ENCODE data around the gene C16orf92. TPM values are rescaled to one million over a fixed set of nuclear protein-coding genes. Genes with fewer than 3 reads are reported as not detected.
"Not testable (repeated sequence)": the region's sequence is repeated elsewhere in the genome, so short reads cannot be mapped to it uniquely, and the experiment has no call there.

Gene C16orf92
- total and polyA plus RNA-seq, 12 donors = not detected

DNA sequence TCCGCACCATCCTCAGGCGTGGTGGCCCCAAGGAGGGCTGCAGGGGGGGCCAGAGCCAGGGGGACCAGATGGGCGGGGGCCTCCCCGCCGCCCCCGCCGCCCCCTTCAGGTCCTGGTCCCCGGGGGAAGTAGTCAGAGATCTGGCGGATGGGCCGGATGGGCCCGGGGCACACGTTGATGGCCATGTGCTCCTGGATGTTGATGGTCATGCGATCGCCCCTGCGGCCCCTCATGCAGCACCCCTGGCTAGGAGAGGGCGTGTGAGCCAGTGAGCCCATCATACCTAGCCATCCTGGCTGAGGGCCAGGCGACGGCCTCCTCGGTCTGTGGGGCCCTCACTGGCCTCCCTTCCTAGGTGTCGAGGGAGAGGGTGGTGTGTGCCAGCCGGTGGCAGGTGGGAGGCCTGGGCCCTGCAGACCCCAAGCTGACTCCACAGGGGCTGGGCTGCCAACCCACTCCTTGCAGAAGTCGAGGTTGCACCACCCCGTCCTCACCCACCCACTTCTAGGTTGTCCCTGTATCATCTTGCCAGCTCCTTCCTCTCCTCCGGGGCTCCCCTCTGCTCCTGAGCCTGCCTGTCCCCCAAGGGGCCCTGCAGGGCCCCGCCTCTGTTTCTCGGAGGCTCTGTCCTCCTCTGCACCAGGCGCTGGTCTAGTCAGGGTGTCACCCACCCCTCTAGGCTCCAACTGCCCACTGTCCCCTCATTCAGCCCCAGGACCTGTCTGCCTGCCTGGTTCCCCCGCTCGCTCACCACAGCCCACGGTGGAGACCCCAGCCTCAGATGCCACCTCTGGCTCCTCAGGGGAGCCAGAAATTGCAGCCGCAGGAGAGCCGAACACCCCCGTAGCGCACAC is 12.8 kb upstream of the C16orf92 start:
- Histone ChIP-seq H3K9me3 (no peaks in the 10 kb centered on the region), H3K36me3 (peaks cover 0 to 6% (median 0%) of the 10 kb centered on the region in 9 donors), H3K27me3 (peaks cover 19 to 52% (median 46%) of the 10 kb centered on the region in 7 donors), H3K27ac (no peak overlapping the region), H3K4me1 (peaks cover 3 to 30% (median 18%) of the 10 kb centered on the region in 9 donors), H3K4me3 (peak overlapping the region in 8 of 10 donors; percentile 33 to 54 (median 44))
- TF ChIP-seq, protein P1, sequence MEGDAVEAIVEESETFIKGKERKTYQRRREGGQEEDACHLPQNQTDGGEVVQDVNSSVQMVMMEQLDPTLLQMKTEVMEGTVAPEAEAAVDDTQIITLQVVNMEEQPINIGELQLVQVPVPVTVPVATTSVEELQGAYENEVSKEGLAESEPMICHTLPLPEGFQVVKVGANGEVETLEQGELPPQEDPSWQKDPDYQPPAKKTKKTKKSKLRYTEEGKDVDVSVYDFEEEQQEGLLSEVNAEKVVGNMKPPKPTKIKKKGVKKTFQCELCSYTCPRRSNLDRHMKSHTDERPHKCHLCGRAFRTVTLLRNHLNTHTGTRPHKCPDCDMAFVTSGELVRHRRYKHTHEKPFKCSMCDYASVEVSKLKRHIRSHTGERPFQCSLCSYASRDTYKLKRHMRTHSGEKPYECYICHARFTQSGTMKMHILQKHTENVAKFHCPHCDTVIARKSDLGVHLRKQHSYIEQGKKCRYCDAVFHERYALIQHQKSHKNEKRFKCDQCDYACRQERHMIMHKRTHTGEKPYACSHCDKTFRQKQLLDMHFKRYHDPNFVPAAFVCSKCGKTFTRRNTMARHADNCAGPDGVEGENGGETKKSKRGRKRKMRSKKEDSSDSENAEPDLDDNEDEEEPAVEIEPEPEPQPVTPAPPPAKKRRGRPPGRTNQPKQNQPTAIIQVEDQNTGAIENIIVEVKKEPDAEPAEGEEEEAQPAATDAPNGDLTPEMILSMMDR (IDR thresholded peaks at IDR 0.05) = no peak
- ATAC-seq (no peak), DNase-seq (no peak)
- intact Hi-C loops (cut with DNase I) = loop anchor here in 6 of 10 donors (5.0 to 10.0 kb wide), 7 partner anchors 75 to 315 kb away; partner anchors contain the start of genes KCTD13 (in 4 of the 6) and CDIPT (in 2 of the 6)
- 16 to 18% methylated on average over 34 of the region's 34 CpGs for WGBS, 2 donors

DNA sequence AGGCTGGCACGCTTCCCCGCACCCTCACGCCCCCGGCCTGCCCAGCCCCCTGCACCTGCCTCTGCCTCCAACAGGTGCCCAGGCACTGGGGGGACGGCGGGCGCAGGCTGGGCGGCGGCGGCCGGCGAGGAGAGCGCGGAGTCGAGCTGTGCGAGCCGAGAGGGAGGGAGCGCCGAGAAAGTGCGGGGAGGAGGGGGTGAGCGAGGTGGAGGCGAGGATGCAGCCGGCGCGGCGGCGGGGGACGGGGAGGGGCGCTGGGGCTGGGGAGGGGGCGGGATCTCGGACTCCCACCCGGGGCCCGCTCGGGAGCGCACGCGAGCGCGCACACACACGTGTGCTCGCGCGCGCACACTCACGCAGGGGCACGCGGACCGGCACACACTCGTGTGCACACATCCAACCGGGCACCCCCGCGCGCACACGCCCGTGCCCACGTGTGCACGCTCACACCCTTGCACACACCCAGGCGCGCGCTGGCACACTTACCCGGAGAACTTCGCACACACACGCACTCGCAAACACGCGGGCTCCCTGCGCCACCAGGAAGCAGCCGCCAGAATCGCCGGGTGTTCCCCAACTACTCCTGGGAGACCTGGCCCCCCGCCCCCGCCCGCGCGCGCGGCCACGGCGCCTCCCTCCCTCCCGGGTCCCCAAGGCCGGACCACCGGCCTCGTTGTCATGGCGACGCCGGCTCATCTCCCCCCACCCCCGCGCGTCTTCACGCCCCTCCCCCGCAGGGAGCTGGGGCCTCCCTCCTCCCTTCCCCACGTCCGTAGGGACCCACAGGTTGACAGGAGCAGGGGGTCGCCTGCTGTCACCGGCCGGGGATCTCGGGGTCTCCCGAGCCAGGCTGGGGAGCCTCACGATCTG is 11.9 kb upstream of the C16orf92 start, which contains the start of gene DOC2A:
Gene DOC2A, minus strand, starts transcription at position 184 of the 870 bp plus-strand sequence. CDS start 805 bp downstream, outside the sequence.
- DNase-seq (no peak), ATAC-seq (no peak)
- TF ChIP-seq, protein P1 (IDR thresholded peaks at IDR 0.05) = no peak
- H3K4me3 ChIP-seq = peak within 1 kb of the TSS in 9 of 10 donors; percentile 23 to 54 (median 43)
- peaks cover 3 to 24% (median 18%) of the 10 kb centered on the region in 9 donors for H3K4me1 ChIP-seq
- H3K27ac ChIP-seq = no peak within 1 kb of the TSS
- no peaks in the 10 kb centered on the region for H3K9me3 ChIP-seq
- H3K27me3 ChIP-seq = peaks cover 19 to 52% (median 46%) of the 10 kb centered on the region in 7 donors
- intact Hi-C loops (cut with DNase I) = loop anchor here in 2 of 10 donors (10.0 kb wide), 2 partner anchors 76 to 316 kb away; no protein-coding TSS in a partner anchor
- WGBS, 2 donors = 1% methylated on average over 45 to 99 of the region's 99 CpGs
- H3K36me3 ChIP-seq = peaks cover 0 to 4% (median 0%) of the 10 kb centered on the region in 9 donors

DNA sequence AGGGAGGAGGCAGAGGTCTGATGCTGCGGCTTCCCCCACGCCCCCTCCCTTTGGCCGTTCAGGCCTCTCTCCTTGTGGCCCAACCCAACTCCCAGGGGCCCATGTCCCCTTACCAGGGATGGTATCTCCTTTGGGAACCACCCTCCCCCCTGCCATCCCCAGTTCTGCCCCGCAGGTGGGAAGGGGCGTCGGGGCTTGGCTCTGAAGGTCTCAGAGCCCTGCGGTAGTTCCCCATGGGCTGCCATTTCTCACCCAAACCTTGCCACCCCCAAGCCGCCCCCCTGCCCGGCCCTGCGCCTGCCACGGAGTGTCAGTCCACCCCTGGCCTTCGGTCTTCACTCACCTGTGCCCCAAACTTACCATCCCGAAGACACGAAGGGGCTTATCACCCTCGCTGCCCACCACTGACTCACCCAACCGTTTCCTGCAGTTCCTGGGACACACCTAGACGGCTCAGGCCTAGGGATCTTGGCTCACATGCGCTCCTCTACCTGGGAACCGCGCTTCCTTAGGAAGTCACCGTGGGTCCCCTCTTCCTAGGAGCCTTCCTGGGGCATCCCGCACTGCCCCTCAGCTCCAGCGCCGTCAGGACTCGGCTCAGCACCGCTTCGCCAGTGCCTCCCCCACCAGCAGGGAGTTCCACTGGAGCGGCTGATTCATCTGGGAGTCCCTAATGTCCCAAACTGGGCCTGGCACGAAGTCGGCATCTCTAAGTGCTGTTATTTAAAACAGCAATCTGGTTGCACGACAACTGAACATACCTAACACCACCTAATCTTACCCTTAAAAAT is 11.1 kb upstream of the C16orf92 start:
- intact Hi-C loops (cut with DNase I) = loop anchor here in 2 of 10 donors (10.0 kb wide), 2 partner anchors 77 to 317 kb away; no protein-coding TSS in a partner anchor

DNA sequence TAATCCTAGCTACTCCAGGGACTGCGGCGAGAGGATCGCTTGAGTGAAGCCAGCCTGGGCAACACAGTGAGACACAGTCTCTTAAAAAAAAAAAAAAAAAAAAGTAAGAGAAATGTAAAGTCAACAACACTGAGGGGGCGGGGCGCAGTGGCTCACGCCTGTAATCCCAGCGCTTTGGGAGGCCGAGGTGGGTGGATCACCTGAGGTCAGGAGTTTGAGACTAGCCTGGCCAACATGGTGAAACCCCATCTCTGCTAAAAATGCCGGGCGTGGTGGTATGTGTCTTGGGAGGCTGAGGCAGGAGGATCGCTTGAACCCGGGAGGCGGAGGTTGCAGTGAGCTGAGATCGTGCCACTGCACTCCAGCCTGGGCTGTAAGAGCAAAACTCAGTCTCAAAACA is 10.4 kb upstream of the C16orf92 start:
- not testable (repeated sequence) for DNase-seq, H3K9me3 ChIP-seq, H3K36me3 ChIP-seq, ATAC-seq, H3K4me3 ChIP-seq, H3K27ac ChIP-seq
- 80% methylated on average over 14 of the region's 14 CpGs for WGBS, 2 donors
- Histone ChIP-seq H3K27me3 (peaks cover 19 to 52% (median 46%) of the 10 kb centered on the region in 7 donors), H3K4me1 (peaks cover 3 to 24% (median 18%) of the 10 kb centered on the region in 9 donors)
- intact Hi-C loops (cut with DNase I) = loop anchor here in 2 of 10 donors (10.0 kb wide), 2 partner anchors 78 to 318 kb away; no protein-coding TSS in a partner anchor

More for the DNA sequence above, 11.1 kb upstream of the C16orf92 start:
- Histone ChIP-seq H3K9me3 (no peaks in the 10 kb centered on the region), H3K4me1 (peaks cover 3 to 24% (median 18%) of the 10 kb centered on the region in 9 donors), H3K4me3 (peak overlapping the region in 2 of 10 donors; percentile 37 to 43), H3K27ac (no peak overlapping the region), H3K36me3 (no peaks in the 10 kb centered on the region), H3K27me3 (peaks cover 19 to 52% (median 46%) of the 10 kb centered on the region in 7 donors)
- TF ChIP-seq, protein P1 (IDR thresholded peaks at IDR 0.05) = no peak
- no peak for ATAC-seq
- no peak for DNase-seq
- WGBS, 2 donors = 9 to 16% methylated on average over 31 of the region's 31 CpGs

DNA sequence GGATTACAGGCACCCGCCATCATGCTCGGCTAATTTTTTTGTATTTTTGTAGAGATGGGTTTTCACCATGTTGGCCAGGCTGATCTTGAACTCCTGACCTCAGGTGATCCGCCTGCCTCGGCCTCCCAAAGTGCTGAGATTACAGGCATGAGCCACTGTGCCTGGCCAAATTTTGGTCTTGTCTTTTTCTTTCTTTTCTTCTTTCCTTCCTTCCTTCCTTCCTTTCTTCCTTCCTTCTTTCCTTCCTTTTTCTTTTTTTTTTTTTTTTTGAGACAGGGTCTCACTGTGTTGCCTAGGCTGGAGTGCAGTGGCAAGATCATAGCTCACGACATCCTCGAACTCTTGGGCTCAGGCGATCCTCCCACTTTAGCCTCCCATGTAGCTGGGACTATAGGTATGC is 7.5 kb upstream of the C16orf92 start:
- Histone ChIP-seq H3K4me1 (peaks cover 3 to 18% (median 14%) of the 10 kb centered on the region in 9 donors), H3K27me3 (peaks cover 6 to 26% (median 23%) of the 10 kb centered on the region in 7 donors)
- H3K4me3 ChIP-seq, H3K27ac ChIP-seq, H3K9me3 ChIP-seq, DNase-seq, H3K36me3 ChIP-seq, ATAC-seq: not testable (repeated sequence)
- intact Hi-C loops (cut with DNase I) = loop anchor here in 2 of 10 donors (10.0 kb wide), 2 partner anchors 81 to 321 kb away; no protein-coding TSS in a partner anchor
- 85 to 87% methylated on average over 7 of the region's 7 CpGs for WGBS, 2 donors

All from heart right ventricle (tissue), 16 donors.